GM21619 (cell line): ENCODE measurements around the gene SRC.

ENCODE experiments used
- ATAC-seq: cut with Tn5 transposase; IDR thresholded peaks from one replicate; pipeline ENCODE4 v1.9.1; 2021; ENCODE audit not compliant: unreplicated experiment

SRC gene

DNA sequence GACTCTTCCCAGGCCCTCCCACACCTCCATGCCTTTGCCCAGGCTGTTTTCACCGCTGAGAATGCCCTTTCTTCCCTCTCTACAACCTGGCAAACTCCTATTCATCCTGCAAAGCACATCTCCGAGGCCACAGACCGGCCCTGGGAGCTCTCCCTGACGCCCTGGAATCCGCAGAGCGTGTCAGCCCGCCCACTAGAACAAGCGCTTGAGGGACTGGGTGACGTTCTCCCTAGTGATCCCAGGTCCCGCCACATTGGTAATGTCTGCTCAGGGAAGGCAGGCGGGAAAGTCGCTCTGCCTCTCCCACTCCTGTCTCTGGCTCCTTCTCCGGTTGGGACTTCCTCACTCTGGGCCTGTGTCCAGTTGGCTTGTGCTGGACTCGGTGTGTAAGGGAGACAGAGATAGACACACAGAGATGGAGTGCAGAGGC is 61.6 kb downstream of the SRC start:
- no peak for ATAC-seq

DNA sequence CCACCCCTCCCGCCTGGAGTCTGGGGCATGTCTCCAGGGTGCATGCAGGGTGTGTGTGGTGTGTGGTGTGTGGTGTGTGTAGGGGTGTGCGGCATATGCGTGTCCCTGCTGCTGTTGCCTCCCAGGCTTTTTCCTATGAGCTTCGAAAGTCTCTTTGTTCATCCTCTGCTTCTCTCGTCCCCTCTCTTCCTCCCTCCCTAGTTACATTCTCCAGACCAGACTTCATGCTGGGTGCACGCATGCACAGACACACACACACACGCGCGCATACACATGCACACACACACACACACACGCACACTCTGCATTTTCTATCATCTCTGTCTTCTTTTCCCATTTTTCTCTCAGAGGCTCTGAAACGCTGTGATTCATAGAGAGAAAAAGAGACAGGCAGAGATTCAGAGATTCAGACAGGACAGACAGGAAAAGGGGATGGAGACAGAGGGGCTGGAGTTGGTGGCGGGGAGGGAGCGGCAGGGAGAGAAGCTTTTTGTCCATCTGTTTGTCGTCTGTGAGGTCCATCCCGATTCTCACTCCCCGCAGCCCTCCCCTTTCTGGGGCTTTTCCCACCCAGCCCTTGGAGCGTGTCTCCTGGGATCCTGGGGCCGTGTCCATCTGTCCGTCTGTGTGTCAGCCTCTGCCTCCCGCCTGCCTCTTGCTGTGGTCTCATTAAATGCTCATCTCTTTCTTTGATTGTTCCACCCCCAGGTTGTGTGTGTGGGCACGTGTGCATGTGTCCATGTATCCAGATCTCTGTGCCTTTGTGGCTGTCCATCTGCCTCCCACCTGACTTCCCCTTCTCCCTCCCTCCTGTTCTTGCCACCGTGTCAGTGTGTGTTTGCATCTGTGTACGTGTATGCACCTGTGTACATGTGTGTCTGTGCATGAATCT is 62.6 kb downstream of the SRC start:
- ATAC-seq: no peak

DNA sequence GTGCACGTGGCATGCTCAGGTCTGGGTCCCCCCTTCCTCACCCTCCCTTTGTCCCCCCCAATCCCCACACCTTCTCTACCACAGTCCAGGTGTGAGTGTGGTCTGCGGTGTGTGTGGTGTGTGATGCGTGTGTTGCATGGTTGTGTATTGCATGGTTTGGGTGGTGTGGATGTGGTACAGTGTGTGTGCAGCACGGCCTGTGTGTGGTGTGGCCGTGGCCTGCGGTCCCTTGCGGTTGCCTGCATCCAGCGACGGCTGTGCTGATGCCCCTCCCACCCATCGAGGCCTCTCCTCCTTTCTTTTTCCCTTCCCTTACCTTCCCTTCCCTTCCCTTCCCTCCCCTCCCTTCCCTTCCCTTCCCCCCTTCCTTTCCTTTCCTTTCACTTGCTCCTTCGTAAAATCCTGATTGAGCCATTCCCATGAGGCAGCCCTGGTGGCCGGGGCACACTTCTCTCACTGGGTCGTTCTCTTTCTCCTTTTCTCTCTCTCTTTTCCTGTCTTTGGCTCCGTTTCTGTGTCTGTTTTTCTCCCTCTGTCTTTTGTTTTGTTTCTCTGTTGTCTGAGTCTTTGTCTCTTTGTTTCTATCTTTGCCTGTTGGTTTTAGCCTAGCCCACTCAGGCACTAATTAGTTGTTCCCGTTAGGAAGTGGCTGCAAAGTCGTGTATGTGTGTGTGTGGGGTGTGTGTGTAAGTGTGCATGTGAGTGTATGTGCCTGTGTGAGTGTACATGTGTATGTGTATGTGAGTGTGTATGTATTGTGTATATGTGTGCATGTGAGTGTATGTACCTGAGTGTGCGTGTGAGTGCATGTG is 65.7 kb downstream of the SRC start:
- no peak for ATAC-seq

DNA sequence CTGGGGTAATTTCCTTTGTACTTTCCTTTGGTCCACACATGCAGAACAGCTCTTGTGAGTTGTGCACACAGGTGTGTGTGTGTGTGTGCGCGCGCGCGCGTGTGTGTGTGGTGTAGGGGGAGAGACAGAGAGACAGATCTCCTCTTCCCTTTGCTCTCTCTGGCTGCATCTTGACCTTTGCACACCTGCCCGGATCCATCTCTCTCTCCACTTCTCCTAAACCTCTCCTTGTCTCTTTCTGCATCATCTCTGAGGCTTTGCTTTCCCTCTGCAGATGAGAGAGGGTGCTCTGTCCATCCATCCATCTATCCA is 67.0 kb downstream of the SRC start:
- ATAC-seq: no peak

DNA sequence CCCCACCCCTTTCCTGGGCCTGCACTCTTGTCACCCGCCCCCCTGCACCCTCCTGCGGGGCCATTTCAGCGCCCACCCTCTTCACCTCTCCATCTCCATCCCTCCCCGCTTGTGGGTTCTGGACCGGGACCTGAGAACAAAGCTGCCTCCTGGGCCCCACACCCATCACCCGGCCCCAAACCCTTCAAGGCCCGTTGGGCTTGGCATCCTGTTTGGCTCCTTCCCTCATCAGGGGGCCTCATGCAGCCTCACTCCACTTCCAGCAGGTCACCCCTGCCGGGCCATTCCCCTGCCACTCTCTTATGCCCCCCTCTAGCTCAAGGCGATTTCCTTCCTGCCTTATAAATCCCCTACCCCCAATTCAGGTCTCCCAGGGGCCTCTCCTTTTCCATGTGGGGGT is 67.4 kb downstream of the SRC start:
- ATAC-seq: no peak

DNA sequence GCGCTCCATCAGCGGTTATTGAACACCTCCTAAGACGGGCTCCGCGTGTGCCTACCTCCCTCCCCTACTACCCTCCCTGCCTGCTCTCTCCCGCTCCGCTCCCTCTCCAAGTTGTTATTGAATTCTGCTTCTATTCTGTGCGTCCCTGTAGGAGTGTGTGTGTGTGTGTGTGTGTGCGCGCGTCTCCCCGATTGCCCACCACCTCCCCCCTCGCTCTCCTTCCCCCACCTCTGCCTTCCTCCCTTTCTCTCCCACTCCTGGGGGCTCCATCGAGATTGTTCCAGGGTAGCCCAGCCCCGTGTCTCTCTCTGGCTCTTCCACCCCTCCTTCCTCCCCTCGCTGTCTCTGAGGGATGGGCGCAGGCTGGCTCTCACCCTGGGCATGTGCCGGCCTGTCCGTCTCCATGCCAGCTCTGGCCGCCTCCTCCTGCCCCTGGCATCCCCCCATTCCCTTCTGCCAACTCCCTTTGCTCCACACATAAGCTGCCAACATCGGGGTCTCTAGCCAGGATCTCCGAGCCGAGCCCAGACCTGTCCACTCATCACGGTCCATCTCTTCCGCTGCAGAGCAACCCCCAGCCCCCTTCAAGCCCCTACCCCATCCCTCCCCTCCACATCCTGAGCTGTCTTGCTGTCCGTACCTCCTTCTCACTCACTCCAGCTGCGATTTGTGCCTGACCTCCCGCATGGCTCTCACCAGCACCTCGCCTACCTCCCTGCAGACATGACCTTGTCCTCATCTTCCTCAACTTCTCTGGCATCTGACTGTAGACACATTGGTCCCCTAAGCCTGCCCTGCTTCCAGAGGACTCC is 68.5 kb downstream of the SRC start:
- ATAC-seq: no peak

DNA sequence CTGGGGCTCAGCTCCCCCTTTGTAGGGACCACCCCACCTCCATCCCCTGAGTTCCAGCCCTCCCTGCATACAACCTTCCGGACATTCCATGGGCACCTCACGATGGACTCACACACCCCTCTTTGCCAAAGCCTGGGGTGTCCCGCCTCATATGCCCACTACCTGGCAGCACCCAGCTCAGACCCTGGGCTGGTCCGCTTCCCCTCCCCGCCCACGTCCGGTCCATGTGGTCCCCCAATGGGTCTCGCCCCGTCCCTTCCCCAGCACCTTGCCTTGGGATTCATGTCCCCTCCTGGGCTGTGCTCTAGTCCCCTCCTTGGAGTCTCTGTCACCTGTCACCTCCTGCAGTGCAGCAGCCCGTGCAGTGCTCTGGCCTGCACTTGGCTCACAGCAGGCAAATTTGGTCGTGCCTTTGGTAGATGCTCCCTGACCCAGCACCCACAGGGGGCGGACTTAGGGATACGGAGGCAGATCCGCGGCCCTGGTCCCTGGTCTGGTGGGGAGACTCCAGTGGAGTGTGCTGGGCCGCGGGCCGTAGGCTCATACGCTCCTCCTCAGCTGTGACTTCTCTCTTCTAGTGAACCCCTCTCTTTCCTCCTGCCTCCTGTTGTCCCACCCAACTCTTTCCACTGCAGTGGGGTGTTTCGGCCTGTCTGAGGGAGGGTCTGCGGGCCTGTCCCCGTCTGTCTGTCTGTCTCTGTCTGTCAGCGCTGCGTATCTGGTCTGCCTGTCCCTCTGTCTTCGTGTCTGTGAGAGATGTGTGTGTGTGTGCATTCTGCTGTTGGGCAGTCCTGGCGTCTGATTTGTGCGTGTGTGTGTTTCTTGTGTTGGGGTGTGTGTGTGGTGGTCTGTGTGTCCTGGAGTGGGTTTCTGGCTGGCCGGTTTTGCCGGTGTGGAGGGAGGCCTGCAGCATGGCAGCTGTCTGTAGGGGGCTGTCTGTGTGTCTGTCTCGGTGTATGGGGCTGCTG is 69.5 kb downstream of the SRC start:
- no peak for ATAC-seq

DNA sequence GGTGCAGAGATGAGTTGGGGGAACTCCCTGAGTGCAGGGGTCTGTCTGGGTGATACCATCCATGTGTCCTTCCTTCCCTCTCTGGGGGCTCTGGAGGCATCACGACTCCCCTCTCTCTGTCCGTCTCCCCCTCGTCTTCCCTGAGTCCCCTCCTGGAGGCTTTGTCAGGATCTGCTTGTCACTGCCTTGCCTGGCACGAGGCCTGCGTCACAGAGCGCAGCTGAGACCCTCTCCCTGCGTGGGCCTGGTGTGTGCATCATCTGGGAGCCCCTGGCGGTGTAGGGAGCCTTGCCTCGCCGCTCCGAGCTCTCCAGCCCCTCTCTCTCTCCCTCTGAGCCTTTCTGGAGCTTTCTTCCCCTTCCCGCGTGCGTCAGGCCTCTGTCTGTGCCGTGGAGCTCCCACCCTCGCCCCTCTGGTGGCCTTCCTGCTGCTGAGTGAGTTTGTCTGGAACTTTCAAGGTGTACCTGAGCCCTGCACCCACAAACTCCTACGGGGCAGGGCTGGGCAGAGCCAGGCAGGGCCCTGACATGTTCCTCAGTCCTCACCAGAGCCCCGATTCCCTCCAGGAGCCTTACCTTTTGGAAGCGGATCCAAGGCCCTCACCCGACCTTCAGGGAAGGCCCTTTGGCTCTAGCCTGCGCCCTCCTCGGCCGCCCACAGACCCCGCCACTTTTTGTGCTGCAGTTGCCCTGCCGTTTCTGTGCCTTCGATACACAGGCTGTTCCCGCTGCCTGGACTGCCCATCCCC is 70.3 kb downstream of the SRC start:
- ATAC-seq: no peak

DNA sequence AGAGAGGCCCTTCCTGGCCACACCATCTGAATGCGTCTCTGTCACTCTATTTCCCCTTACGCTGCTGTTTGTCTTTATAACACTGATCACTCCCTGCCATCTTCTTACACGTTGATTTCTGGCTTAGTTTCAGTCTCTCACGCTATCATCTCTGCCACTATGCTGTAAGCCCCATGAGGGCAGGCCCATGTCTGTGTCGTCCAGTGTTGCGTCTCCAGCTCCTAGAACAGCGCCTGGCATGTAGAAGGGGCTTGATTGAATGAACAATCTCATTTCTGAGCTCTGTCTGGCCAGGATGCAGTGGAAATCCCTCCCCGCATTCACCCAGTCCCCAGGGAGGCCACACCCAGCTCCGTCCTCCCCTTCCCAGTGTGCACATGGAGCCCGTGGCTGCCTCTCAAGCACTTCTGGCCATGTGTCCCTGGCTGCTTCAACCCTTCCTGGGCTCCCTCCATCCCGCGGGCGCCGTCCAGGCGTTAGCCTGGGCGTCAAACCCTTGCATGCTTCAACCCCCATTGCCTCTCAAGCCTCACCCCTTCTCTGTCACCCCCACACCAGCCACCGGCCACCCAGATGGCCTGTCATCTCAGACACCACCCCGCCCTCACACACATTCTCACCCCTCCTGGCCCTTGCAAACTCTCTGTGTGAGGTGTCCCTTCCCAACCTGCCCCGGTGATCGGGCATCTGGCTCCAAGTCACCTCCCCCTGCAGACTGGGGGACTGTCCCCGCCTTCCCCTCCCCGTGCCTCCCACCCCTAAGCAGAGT is 71.1 kb downstream of the SRC start:
- ATAC-seq: no peak

DNA sequence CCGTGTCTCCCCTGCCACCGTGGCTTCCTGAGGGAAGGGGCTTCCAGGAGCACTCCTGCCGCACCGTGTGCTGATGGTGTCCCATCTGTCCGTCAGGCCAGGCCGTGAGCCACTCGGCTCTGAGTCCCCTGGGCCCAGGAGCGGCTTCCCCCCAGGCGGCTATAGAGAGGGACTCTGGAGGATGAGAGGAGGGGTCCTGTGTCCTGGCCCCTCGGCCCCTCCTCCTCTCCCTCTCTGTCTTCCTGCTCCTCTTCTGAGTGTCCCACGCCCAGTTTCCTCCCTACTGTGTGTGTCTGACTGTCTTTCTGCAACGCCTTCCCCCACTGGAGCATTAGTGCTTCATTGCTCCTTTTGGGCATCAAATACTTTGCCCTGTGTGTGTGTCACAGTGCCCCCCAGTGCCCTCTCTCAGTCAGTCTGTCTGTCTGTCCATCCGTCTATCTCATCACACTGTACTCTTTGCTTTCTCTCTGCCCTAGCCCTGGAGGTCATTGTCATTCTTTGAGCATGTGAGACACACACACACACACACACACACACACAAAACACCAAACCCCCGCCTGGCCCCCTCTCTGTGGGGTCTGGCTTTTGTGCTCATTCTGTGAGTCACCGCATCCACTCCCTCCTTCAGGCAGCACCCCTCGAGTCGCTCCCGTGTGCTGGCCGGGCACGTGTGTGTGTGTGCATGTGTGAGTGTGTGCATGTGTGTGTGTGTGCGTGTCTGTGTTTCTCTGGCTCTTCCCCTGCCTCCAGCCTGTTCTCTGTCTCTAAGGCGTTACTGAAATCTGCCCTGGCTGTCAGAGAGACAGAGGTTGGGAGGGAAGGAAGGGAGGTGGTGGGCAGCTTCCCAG is 71.9 kb downstream of the SRC start:
- ATAC-seq: no peak

DNA sequence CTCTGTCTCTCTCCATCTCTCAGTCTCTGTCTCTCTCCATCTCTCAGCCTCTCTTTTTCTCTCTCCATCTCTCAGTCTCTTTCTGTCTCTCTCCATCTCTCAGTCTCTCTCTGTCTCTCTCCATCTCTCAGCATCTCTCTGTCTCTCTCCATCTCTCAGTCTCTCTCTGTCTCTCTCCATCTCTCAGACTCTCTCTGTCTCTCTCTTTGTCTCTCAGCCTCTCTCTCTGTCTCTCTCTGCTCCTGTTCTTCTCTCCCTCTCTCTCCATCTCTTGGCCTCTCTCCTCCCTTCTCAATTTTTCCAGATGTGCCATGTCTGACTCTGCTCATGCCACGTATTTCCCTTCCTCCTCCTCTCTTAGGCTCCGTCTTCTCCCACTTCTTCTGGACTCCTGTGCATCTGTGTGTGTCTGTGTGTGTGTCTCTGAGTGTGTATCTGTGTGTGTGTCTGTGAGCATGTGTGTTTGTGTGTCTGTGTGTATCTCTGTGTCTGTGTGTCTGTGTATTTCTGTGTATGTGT is 72.7 kb downstream of the SRC start:
- ATAC-seq: no peak

DNA sequence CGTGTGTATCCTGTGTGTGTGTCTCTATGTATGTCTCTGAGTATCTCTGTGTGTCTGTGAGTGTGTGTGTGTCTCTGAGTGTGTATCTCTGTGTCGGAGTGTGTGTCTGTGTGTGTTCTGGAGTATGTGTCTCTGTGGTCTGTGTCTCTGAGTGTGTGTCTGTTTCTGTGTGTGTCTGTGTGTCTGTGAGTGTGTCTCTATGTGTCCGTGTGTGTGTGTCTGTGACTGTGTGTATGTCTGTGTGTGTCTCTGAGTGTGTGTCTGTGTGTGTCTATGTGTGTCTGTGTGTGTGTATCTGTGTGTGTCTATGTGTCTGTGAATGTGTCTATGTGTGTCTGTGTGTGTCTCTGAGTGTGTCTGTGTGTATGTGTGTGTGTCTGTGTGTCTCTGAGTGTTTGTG is 73.4 kb downstream of the SRC start:
- no peak for ATAC-seq

DNA sequence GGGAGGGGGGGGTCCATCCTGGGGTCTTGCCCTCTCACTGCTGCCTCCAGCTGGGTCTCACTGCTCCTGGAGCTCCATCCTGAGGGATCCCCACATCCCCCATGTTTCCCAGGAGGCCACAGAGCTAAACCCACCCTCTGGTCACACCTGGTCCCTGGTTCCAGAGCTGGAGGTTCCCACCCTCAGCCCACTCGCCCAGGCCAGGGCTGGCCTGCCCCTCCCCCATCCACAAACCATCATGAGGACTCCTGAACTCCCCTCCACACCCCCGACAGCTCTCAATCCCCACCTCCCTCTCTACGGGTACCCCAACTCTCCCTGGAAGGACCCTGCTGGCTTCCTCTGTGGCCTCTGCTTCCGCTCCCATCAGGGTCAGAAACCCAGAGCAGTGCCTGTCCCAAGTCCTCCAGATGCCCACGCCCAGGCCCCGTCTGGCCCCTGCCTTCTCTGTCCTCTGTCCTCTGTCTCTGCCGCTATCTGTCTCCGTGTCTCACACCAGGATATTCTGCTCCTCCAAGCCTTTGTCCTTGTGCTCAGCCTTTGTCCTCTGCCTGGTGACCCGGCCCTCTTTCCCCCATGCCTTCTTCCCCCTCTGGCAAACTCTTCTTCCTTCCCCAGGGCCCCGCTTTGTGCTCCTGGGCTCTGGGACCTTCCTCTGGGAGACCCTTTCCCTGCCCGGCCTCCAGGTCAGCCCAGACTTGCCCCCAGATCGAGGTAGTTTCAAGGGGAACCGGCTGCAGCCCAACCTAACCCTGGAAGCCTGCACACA is 74.0 kb downstream of the SRC start:
- no peak for ATAC-seq

DNA sequence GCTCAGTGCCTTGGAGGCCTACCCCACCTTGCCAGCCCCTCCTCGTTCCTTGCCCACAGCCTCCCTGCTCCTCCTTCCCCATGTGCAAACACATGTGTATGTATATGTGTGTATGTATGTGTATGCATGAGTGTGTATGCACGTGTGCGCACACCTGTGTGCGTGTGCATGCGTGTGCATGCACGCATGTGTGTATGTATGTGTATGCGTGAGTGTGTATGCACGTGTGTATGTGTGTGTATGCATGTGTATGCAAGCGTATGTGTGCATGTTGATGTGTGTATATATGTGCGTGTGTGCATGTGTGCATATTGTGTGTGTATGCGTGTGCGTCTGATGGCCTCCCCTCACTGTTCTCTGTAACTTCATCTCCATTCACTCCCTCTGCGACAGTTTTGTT is 74.7 kb downstream of the SRC start:
- ATAC-seq: no peak

DNA sequence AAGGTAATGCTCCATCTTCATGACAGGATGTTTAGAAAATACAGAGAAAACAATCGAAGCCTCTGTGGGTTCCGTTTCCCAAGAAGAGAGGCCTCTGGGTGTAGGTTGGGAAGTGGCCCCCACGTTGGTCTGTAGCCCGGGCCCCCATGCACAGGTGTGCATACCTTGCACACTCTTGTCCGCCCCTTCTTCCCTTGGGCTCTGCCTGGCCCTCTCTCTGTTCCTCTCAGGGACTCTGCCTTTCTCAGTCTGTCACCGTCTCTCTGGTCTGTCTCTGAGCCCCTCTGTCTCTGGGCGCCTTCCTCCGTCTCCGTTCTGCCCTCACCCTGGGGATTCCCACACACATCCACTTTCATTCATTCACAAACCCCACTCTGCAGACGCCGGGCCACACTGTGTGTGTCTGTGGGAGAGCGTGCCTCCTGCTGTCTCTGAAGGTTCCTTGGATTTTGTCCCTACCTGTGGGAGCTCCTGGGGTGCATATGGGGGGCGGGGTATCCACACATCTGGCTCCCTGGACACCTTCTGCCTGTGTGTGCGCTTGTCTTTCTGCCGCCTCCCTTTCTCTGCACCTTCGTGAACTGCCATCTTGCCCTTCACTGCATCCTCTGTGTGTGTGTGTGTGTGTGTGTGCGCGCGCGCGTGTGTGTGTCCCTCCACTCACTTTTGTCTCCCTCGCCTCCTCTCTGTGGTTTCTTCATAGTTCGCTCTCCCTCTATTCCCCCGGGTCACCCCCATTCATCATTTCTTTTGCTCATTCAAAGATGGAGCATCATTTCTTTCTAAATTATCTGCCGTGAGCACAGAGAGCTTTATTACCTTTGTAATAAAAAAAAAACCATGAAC is 75.3 kb downstream of the SRC start:
- ATAC-seq: no peak

DNA sequence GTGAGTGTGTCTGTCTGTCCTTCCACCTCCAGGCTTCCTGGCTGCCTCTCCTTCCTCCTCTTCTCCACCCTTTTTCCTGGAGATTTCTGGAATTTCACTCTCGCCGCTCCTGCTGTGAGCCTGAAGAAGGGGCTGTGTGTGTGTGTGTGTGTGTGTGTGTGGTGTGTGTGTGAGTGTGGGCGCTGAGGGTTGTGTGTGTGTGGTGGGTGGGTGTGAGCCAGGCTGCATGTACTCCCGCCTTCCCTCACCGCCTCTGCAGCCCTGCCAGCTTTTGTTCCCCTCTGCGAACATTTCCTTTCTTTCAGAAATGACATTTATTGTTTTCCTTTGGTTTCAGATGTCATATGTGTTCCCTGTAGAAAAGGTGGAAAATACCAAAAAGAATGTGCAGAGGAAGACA is 76.0 kb downstream of the SRC start:
- no peak for ATAC-seq
